Calu3 (cell line): ENCODE data around the gene NR1H4. TPM values are rescaled to one million over a fixed set of nuclear protein-coding genes. Genes with fewer than 3 reads are reported as not detected.

Experiments
- BruUV-seq: library from RNA; stranded (reverse); fragments of 400-500 nt; replicated peaks from 2 replicates; lab custom pipeline; 2021; lab: Mats Ljungman, UMichigan
- CTCF ChIA-PET: fragments of 300-600 bp; sonication (Branson Sonifier 250); formaldehyde crosslinking; loops from one replicate; lab custom pipeline; 2022; ENCODE audit warnings: antibody characterized with exemption; lab: Charles Lee
- DNase-seq: peaks from one replicate; pipeline ENCODE4 v3.0.0; 2022
- H3K27ac Mint-ChIP-seq: one replicate; pipeline ENCODE4 v1.8.0; 2022; ENCODE audit warnings: mixed read lengths; ENCODE audit not compliant: unreplicated experiment
- H3K27me3 Mint-ChIP-seq: one replicate; pipeline ENCODE4 v1.8.0; 2022; ENCODE audit warnings: mixed read lengths; ENCODE audit not compliant: unreplicated experiment
- H3K36me3 Mint-ChIP-seq: one replicate; pipeline ENCODE4 v1.8.0; 2022; ENCODE audit warnings: mild to moderate bottlenecking, moderate library complexity, mixed read lengths; ENCODE audit not compliant: insufficient read depth, unreplicated experiment
- H3K4me1 Mint-ChIP-seq: one replicate; pipeline ENCODE4 v1.8.0; 2022; ENCODE audit warnings: mild to moderate bottlenecking, low read depth, mixed read lengths; ENCODE audit not compliant: unreplicated experiment
- H3K4me3 Mint-ChIP-seq: one replicate; pipeline ENCODE4 v1.8.0; 2022; ENCODE audit warnings: mild to moderate bottlenecking, low read depth, moderate library complexity, mixed read lengths; ENCODE audit not compliant: unreplicated experiment
- H3K9me3 Mint-ChIP-seq: one replicate; pipeline ENCODE4 v1.8.0; 2022; ENCODE audit warnings: low read depth, mixed read lengths; ENCODE audit not compliant: unreplicated experiment
- intact Hi-C: fragments of 100-400 bp; cut with micrococcal nuclease; formaldehyde crosslinking; loops from one replicate; pipeline ENCODE4 v1.10.0; 2022; ENCODE audit not compliant: unreplicated experiment
- total RNA-seq: library from RNA; stranded (reverse); gene quantifications from 2 replicates; pipeline ENCODE4 v1.2.3, GENCODE V29; 2022
- TF ChIP-seq, protein P1 (sequence below): fragments of 200-600 bp; IDR thresholded peaks from one replicate; pipeline ENCODE4 v1.8.0; 2022; ENCODE audit warnings: antibody characterized with exemption; ENCODE audit not compliant: unreplicated experiment

Gene NR1H4
- total RNA-seq, 1 experiment from 2014 or later: 5.2 TPM

DNA sequence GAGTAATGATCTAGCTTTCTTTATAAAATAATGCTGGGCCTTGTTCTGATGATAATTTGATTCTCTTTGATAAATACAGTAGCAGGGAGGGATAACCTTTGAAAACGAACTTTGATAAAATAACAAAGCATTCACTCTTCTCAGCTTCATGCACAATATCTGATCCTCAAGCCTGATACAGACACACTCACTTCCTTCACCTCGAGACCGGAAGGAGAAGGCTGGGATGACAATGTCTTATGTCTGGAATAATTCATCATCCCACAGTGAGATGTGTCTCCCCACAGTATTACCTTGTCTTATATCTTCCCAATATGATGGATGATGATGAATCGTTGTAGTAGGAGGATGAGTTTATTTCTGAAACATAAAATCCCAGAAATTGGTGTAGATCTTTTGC is 15.5 kb upstream of the NR1H4 start:
- Mint-ChIP-seq H3K27me3 (no peaks in the 10 kb centered on the region), H3K4me3 (no peak overlapping the region), H3K27ac (no peak overlapping the region), H3K9me3 (no peaks in the 10 kb centered on the region), H3K36me3 (no peaks in the 10 kb centered on the region), H3K4me1 (no peaks in the 10 kb centered on the region)
- intact Hi-C loops: no loop called here
- CTCF ChIA-PET: interaction anchor here (0.5 to 1.8 kb wide), 5 partner anchors 17 to 53 kb away, joined by 3 to 6 read pairs (median 3); no protein-coding TSS in a partner anchor
- DNase-seq: no peak
- TF ChIP-seq, protein P1, sequence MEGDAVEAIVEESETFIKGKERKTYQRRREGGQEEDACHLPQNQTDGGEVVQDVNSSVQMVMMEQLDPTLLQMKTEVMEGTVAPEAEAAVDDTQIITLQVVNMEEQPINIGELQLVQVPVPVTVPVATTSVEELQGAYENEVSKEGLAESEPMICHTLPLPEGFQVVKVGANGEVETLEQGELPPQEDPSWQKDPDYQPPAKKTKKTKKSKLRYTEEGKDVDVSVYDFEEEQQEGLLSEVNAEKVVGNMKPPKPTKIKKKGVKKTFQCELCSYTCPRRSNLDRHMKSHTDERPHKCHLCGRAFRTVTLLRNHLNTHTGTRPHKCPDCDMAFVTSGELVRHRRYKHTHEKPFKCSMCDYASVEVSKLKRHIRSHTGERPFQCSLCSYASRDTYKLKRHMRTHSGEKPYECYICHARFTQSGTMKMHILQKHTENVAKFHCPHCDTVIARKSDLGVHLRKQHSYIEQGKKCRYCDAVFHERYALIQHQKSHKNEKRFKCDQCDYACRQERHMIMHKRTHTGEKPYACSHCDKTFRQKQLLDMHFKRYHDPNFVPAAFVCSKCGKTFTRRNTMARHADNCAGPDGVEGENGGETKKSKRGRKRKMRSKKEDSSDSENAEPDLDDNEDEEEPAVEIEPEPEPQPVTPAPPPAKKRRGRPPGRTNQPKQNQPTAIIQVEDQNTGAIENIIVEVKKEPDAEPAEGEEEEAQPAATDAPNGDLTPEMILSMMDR: no peak
- BruUV-seq: no TSS peak

DNA sequence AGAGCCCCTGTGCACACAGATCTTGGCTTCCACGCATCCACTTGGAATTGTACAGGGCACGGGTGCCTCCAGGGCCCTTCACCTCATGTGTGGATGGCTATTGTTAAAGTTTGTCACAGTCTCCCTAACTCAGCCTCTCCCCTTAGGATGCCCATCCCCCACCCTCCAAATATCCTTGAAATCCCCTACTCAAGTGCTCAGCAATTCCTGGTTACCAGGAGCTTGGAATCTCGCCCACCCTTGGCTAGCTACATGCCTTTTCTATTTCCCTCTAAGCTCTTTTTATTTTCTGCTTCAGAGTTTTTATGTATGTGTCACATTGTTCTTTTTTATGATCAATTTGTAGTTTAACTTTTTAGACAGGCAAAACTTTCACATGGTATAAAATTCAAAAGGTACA is 13.0 kb upstream of the NR1H4 start:
- Mint-ChIP-seq H3K4me3 (no peak overlapping the region), H3K9me3 (no peaks in the 10 kb centered on the region), H3K4me1 (no peaks in the 10 kb centered on the region), H3K36me3 (no peaks in the 10 kb centered on the region), H3K27ac (no peak overlapping the region), H3K27me3 (no peaks in the 10 kb centered on the region)
- no peak for DNase-seq
- TF ChIP-seq, protein P1: no peak
- CTCF ChIA-PET: interaction anchor here (0.5 kb wide), 1 partner anchor 1960 kb away, joined by 3 read pairs; no protein-coding TSS in a partner anchor
- intact Hi-C loops: no loop called here
- BruUV-seq: no TSS peak

DNA sequence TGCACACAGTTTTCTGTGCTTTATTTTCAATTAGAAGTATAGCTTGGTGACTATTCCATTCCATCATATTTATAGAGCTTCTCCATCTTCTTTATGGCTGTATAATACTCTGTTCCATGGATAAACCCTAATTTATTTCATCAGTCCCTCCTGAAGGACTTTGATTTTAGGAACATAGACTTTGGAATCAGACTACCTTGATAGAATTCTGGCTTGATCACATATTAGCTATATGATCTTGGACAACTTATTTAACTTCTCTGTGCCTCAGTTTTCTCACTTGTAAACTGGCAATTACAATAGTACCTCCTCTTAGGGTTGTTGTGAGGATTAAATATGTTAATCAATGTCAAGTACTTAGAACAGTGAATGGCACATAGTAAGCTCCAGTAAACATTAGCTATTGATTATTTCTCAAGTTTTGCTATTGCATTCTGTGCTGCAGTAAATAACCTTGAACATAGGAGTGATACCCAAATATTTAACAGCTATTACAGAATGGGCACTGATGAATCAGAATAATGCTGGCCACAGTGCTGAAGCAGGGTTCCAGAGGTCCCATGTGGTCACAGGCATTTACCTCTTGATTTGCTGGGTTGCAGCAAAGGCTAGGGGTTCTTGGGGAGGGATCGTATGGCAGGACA is 12.2 kb upstream of the NR1H4 start:
- Mint-ChIP-seq H3K36me3 (no peaks in the 10 kb centered on the region), H3K27ac (no peak overlapping the region), H3K4me3 (no peak overlapping the region), H3K27me3 (no peaks in the 10 kb centered on the region), H3K9me3 (no peaks in the 10 kb centered on the region), H3K4me1 (no peaks in the 10 kb centered on the region)
- intact Hi-C loops: no loop called here
- BruUV-seq: no TSS peak
- no peak for DNase-seq
- CTCF ChIA-PET: interaction anchor here (0.5 kb wide), 1 partner anchor 1961 kb away, joined by 3 read pairs; no protein-coding TSS in a partner anchor
- TF ChIP-seq, protein P1: no peak

DNA sequence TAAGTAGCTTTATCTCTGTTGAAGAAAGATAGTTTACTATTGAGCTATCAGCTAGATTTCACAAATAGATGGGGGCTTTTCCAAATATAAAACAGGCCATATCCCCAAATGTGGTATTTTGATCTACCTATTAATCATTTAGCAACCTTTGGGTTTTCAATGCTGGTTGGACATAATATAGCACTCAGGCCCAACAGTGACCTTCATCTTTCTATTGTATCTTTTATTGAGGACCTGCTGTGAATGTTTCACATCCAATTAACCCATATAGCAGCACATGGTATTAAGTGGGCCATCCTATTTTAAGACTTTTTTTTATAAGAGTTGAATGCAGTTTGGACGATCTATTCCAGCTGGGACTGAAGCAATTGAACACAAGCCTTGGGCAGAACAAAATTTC is 10.0 kb upstream of the NR1H4 start:
- CTCF ChIA-PET: no interaction called here
- BruUV-seq: no TSS peak
- DNase-seq: no peak
- Mint-ChIP-seq H3K27ac (no peak overlapping the region), H3K9me3 (no peaks in the 10 kb centered on the region), H3K4me1 (no peaks in the 10 kb centered on the region), H3K4me3 (no peak overlapping the region), H3K36me3 (no peaks in the 10 kb centered on the region), H3K27me3 (no peaks in the 10 kb centered on the region)
- TF ChIP-seq, protein P1: no peak
- intact Hi-C loops: no loop called here
